ENCODE results near the gene USP14.

- TF ChIP-seq CTCF (IDR thresholded peaks at IDR 0.05): no peak
- no peak for TF ChIP-seq POLR2A (IDR thresholded peaks at IDR 0.05)
These were observed 57.2 kb downstream of the USP14 start for GRCh38 chr18:215448-216010.
